GM23248 (cell line): ENCODE results near the gene TAGLN2. TPM values are rescaled to one million over a fixed set of nuclear protein-coding genes. Genes with fewer than 3 reads are reported as not detected.

Source experiments
- DNase-seq: peaks from one replicate; pipeline ENCODE4 v3.0.0-alpha.2; 2015
- H2AFZ ChIP-seq: fragments of 200-600 bp; sonication (generic); 2 replicates; pipeline ENCODE4 v1.6.1; 2016; ENCODE audit warnings: antibody characterized with exemption
- H3F3A ChIP-seq: fragments of 200-600 bp; sonication (generic); 2 replicates; pipeline ENCODE4 v1.6.1; 2016; ENCODE audit warnings: mild to moderate bottlenecking, antibody characterized with exemption, mixed run types; ENCODE audit not compliant: insufficient read depth
- H3K27ac ChIP-seq: fragments of 200-600 bp; sonication (generic); 2 replicates; pipeline ENCODE4 v1.5.1; 2016; ENCODE audit warnings: mild to moderate bottlenecking
- H3K27me3 ChIP-seq: fragments of 200-600 bp; sonication (generic); replicated peaks from 2 replicates; pipeline ENCODE4 v1.6.1; 2016; ENCODE audit warnings: mild to moderate bottlenecking; ENCODE audit not compliant: insufficient read depth
- H3K36me3 ChIP-seq: fragments of 200-600 bp; sonication (generic); 2 replicates; pipeline ENCODE4 v1.6.1; 2016; ENCODE audit warnings: low read depth, mild to moderate bottlenecking
- H3K4me1 ChIP-seq: fragments of 200-600 bp; sonication (generic); 2 replicates; pipeline ENCODE4 v1.6.1; 2016; ENCODE audit warnings: mild to moderate bottlenecking; ENCODE audit not compliant: insufficient read depth
- H3K4me2 ChIP-seq: fragments of 200-600 bp; sonication (generic); one replicate; pipeline ENCODE4 v1.6.1; 2016; ENCODE audit warnings: mild to moderate bottlenecking; ENCODE audit not compliant: unreplicated experiment
- H3K4me3 ChIP-seq: fragments of 200-600 bp; sonication (generic); 2 replicates; pipeline ENCODE4 v1.5.1; 2016; ENCODE audit warnings: mild to moderate bottlenecking
- H3K79me2 ChIP-seq: fragments of 200-600 bp; sonication (generic); 2 replicates; pipeline ENCODE4 v1.6.1; 2016; ENCODE audit warnings: mild to moderate bottlenecking; ENCODE audit not compliant: insufficient read depth
- H3K9ac ChIP-seq: fragments of 200-600 bp; sonication (generic); 2 replicates; pipeline ENCODE4 v1.6.1; 2016; ENCODE audit warnings: mild to moderate bottlenecking
- H3K9me2 ChIP-seq: fragments of 200-600 bp; sonication (generic); 2 replicates; pipeline ENCODE4 v1.6.1; 2016; ENCODE audit warnings: mixed run types, mild to moderate bottlenecking, moderate library complexity; ENCODE audit not compliant: insufficient read depth
- H3K9me3 ChIP-seq: fragments of 200-600 bp; sonication (generic); one replicate; pipeline ENCODE4 v1.6.1; 2017; ENCODE audit warnings: low read depth
- H4K20me1 ChIP-seq: fragments of 200-600 bp; sonication (generic); 2 replicates; pipeline ENCODE4 v1.6.0; 2016; ENCODE audit not compliant: insufficient read depth
- EZH2 ChIP-seq: fragments of 200-600 bp; sonication (generic); IDR thresholded peaks from 2 replicates; pipeline ENCODE4 v1.6.1; 2018; ENCODE audit warnings: antibody characterized with exemption, mild to moderate bottlenecking; ENCODE audit not compliant: insufficient read depth, poor library complexity, severe bottlenecking
- EZH2phosphoT487 ChIP-seq: fragments of 200-600 bp; sonication (generic); IDR thresholded peaks from 2 replicates; pipeline ENCODE4 v1.6.1; 2018; ENCODE audit warnings: antibody characterized with exemption, moderate library complexity, mild to moderate bottlenecking, low read depth; ENCODE audit not compliant: insufficient read depth
- WGBS, 2 experiments: methylation state at CpG; one replicate each; pipeline ENCODE4 v1.1.6; 2015 to 2017; ENCODE audit warnings: low lambda C conversion rate in 2 of 2, low coverage in 1 of 2; ENCODE audit errors: missing lambda C conversion rate in 2 of 2; 5-methylcytosine and 5-hydroxymethylcytosine counted together
- in situ Hi-C: fragments of 300-500 bp; cut with MboI; formaldehyde crosslinking; loops from 2 replicates; pipeline ENCODE4 v1.15.0; 2020
- polyA plus RNA-seq: library from polyadenylated mRNA; unstranded; fragments of >200 nt; fragmentation: Nextera tagmentation; extraction: Ambion mirVana; gene quantifications from 2 replicates; pipeline ENCODE4 v1.2.1, GENCODE V29; 2016
- total RNA-seq: library from RNA; depleted of rRNA; stranded (reverse); fragments of >200 nt; shearing (Covaris generic); gene quantifications from 2 replicates; pipeline ENCODE4 v1.2.3, GENCODE V29; 2014

The TAGLN2 gene
- total and polyA plus RNA-seq, 2 experiments from 2014 or later: 400 to 692 TPM

GRCh38 chr1:159945483-159946241, 20.4 kb upstream of the TAGLN2 start, which contains the start of gene IGSF9:
TSS of gene IGSF9 (minus strand) at chr1:159945613. CDS start at chr1:159943454, 2,159 bp downstream.
- 2 to 3% methylated on average over 53 to 58 of the region's 58 CpGs for WGBS, 2 experiments
- H3K9me2 ChIP-seq: no peaks in the 10 kb centered on the region
- peak within 1 kb of the TSS; percentile 93 for H3K4me2 ChIP-seq
- peak within 1 kb of the TSS; percentile 71 for H2AFZ ChIP-seq
- DNase-seq: peak; percentile 74
- H3K4me3 ChIP-seq: peak within 1 kb of the TSS; percentile 69
- H3K27me3 ChIP-seq: peaks cover 4% of the 10 kb centered on the region; the same call in 1 of the 2 replicates
- in situ Hi-C loops: no loop called here
- H3K4me1 ChIP-seq: no peaks in the 10 kb centered on the region
- TF ChIP-seq EZH2 (no peak), EZH2phosphoT487 (no peak)
- no peaks in the 10 kb centered on the region for H3F3A ChIP-seq
- no peaks in the 10 kb centered on the region for H4K20me1 ChIP-seq
- H3K36me3 ChIP-seq: no peaks in the 10 kb centered on the region
- H3K9ac ChIP-seq: peak within 1 kb of the TSS; percentile 27; the same call in 1 of the 2 replicates
- H3K9me3 ChIP-seq: no peaks in the 10 kb centered on the region
- no peaks in the 10 kb centered on the region for H3K79me2 ChIP-seq
- no peak within 1 kb of the TSS for H3K27ac ChIP-seq

DNA sequence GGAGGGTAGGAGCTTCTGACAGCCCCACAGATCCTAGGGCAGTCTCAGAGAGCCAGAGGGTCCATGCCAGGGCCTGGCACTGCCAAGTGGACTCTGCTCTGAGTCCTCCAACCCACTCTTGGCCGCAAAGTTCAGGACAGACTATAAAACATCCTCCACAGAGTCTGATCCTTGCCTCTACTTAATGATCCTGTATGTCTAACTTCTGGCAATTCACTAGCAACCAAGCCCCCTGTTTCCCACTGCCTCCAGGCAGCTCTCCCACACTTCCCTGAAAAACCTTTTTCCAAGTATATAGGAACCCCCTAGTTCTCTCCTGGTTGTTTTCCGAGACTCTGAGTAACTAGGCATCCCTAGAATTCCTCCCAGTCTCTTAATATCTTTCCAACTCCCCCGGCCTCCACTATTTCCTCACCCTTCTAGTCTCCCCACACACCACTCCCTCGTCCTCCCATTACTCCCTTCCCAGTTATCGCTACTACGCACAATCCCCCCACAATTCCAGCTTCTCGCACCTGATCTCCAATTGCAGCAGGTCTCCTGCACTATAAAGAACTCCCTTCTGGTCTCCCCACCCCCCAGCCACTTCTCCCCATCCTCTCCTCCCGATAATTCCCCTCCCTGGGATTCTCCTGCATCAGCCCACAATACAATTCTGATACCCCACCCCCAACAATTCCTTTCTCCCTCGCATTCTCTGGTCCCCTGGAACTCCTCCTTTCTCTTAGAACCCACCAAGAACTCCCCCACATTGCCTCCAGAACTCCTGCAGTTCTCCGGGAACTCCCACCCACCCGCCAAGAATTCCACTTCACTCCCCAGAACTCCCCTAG, 19.5 kb upstream of the TAGLN2 start:
- in situ Hi-C loops: no loop called here
- 30% methylated on average over 11 of the region's 11 CpGs for WGBS, 2 experiments

DNA sequence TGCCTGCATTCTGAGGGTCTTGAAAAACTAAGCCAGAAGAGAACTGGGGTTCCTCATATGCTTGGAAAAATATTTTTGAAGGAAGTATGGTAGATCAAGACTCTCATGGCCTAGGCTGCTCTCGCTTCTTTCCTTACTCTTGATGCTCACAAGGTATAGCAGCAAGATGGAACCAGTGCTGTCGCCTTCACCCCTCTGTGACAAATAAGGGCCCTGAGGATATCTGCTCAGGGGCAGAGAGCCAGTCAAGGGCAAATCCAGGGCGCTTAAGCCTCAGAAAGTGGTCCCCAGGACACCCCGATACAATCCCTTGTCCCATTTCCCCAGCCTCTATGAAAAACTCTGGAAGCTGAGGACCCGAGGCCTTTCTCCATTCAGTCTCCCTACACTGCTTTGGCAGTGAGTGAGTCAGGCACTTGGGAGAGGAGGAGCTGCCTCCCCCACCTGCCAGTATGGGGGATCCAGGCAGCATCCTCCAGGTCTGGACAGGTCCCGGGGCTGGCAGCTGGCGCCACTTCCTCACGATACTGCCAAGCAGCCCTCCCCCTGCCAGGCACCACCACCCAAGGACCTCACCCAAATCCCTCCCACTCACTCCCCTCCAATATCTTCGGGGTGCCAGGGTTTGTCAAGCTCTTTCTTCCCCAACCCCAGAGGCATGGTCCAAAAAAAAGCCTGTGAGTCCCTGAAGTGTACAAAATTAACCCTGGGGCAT, 18.8 kb upstream of the TAGLN2 start:
- Histone ChIP-seq H3K9me3 (no peaks in the 10 kb centered on the region), H2AFZ (no peak overlapping the region), H3K79me2 (no peaks in the 10 kb centered on the region), H3F3A (no peaks in the 10 kb centered on the region), H3K36me3 (no peaks in the 10 kb centered on the region), H3K4me2 (no peak overlapping the region), H3K9me2 (no peaks in the 10 kb centered on the region), H3K4me1 (no peaks in the 10 kb centered on the region), H3K27me3 (peaks cover 4% of the 10 kb centered on the region; the same call in 1 of the 2 replicates), H3K9ac (no peak overlapping the region), H4K20me1 (no peaks in the 10 kb centered on the region), H3K4me3 (no peak overlapping the region), H3K27ac (no peak overlapping the region)
- WGBS, 2 experiments: 77% methylated on average over 9 of the region's 9 CpGs
- in situ Hi-C loops: no loop called here
- DNase-seq: no peak
- TF ChIP-seq EZH2 (no peak), EZH2phosphoT487 (no peak)

More for the DNA sequence above, 19.5 kb upstream of the TAGLN2 start:
- peaks cover 4% of the 10 kb centered on the region; the same call in 1 of the 2 replicates for H3K27me3 ChIP-seq
- H3F3A ChIP-seq: no peaks in the 10 kb centered on the region
- no peaks in the 10 kb centered on the region for H4K20me1 ChIP-seq
- H3K9me2 ChIP-seq: no peaks in the 10 kb centered on the region
- H3K9ac ChIP-seq: no peak overlapping the region; the same call in 1 of the 2 replicates
- no peaks in the 10 kb centered on the region for H3K79me2 ChIP-seq
- H3K4me3 ChIP-seq: peak overlapping the region; percentile 69
- no peaks in the 10 kb centered on the region for H3K4me1 ChIP-seq
- no peaks in the 10 kb centered on the region for H3K9me3 ChIP-seq
- H3K27ac ChIP-seq: no peak overlapping the region
- no peaks in the 10 kb centered on the region for H3K36me3 ChIP-seq
- no peak for DNase-seq
- peak overlapping the region; percentile 93 for H3K4me2 ChIP-seq
- TF ChIP-seq EZH2phosphoT487: no peak
- TF ChIP-seq EZH2: no peak
- H2AFZ ChIP-seq: peak overlapping the region; percentile 71

DNA sequence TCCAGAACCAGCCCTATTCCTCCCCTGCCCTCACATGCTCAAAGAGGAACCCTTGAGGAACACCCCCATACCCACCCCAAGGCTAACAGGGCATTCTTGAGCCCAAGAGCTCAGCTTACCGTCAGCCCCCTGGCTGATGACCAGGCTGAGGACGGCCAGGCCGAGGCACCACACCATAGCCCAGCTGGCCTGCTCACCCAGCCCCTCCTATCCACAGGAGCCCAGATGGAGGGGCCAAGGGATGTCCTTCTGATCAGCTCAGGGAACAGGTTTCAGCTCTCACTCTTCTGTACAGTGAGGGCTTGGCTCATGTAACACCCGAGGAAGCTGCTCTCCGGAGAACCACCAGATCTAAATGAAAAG, 18.0 kb upstream of the TAGLN2 start:
- in situ Hi-C loops: no loop called here
- 66 to 71% methylated on average over 5 of the region's 5 CpGs for WGBS, 2 experiments
- Histone ChIP-seq H3K27ac (no peak overlapping the region), H3K4me3 (no peak overlapping the region), H2AFZ (no peak overlapping the region), H3K9me2 (no peaks in the 10 kb centered on the region), H3K4me1 (no peaks in the 10 kb centered on the region), H3F3A (no peaks in the 10 kb centered on the region), H3K36me3 (no peaks in the 10 kb centered on the region), H3K79me2 (no peaks in the 10 kb centered on the region), H3K4me2 (no peak overlapping the region), H4K20me1 (no peaks in the 10 kb centered on the region), H3K9me3 (no peaks in the 10 kb centered on the region), H3K9ac (no peak overlapping the region), H3K27me3 (peaks cover 4% of the 10 kb centered on the region; the same call in 1 of the 2 replicates)
- no peak for TF ChIP-seq EZH2phosphoT487
- TF ChIP-seq EZH2: no peak
- no peak for DNase-seq
